HG03045 (cell line): ENCODE results near the gene TCP10L.
A peak's percentile ranks its signal among the peaks of the same experiment; 100 is the strongest.
"Not testable (repeated sequence)": the region's sequence is repeated elsewhere in the genome, so short reads cannot be mapped to it uniquely, and the experiment has no call there.

Source experiments
- ATAC-seq: cut with Tn5 transposase; IDR thresholded peaks from one replicate; pipeline ENCODE4 v1.9.1; 2021; ENCODE audit warnings: mild to moderate bottlenecking, moderate library complexity; ENCODE audit not compliant: unreplicated experiment

Gene TCP10L

GRCh38 chr21:32585042-32585710, at the start of gene TCP10L:
TSS of gene TCP10L (minus strand) at chr21:32585523. CDS start at chr21:32584304, 1,219 bp downstream.
- no peak for ATAC-seq

GRCh38 chr21:32626621-32627196, 41.4 kb upstream of the TCP10L start:
- no peak for ATAC-seq

- ATAC-seq: not testable (repeated sequence)
Observed at GRCh38 chr21:32618218-32618617, 32.9 kb upstream of the TCP10L start.

- no peak for ATAC-seq
Observed at GRCh38 chr21:32613436-32614043, 28.2 kb upstream of the TCP10L start.

- peak; percentile 8 for ATAC-seq
Observed at GRCh38 chr21:32612999-32613337, 27.6 kb upstream of the TCP10L start.

- peak; percentile 92 for ATAC-seq
Observed at GRCh38 chr21:32612075-32612998, 27.0 kb upstream of the TCP10L start, which contains the start of gene CFAP298. TSS of gene CFAP298 (minus strand) at chr21:32612377. CDS start at chr21:32612243, 134 bp downstream.

- ATAC-seq: peak; percentile 5
Observed at GRCh38 chr21:32611471-32611997, 26.2 kb upstream of the TCP10L start.

- ATAC-seq: not testable (repeated sequence)
Observed at GRCh38 chr21:32610940-32611339, 25.6 kb upstream of the TCP10L start.

- ATAC-seq: no peak
Observed at GRCh38 chr21:32608851-32609250, 23.5 kb upstream of the TCP10L start.

- ATAC-seq: no peak
Observed at GRCh38 chr21:32605469-32605868, 20.1 kb upstream of the TCP10L start.

GRCh38 chr21:32604464-32604863, 19.1 kb upstream of the TCP10L start:
- ATAC-seq: no peak

GRCh38 chr21:32603131-32603530, 17.8 kb upstream of the TCP10L start:
- no peak for ATAC-seq

- no peak for ATAC-seq
Observed at GRCh38 chr21:32602099-32602498, 16.8 kb upstream of the TCP10L start.

GRCh38 chr21:32599526-32599925, 14.2 kb upstream of the TCP10L start:
- no peak for ATAC-seq

- ATAC-seq: no peak
Observed at GRCh38 chr21:32599091-32599490, 13.8 kb upstream of the TCP10L start.

GRCh38 chr21:32597205-32597604, 11.9 kb upstream of the TCP10L start:
- ATAC-seq: no peak

- no peak for ATAC-seq
Observed at GRCh38 chr21:32595431-32595830, 10.1 kb upstream of the TCP10L start.

GRCh38 chr21:32593690-32594089, 8.4 kb upstream of the TCP10L start:
- ATAC-seq: no peak

GRCh38 chr21:32592929-32593502, 7.7 kb upstream of the TCP10L start:
- ATAC-seq: no peak

GRCh38 chr21:32590130-32590529, 4.8 kb upstream of the TCP10L start:
- no peak for ATAC-seq

GRCh38 chr21:32587651-32588050, 2.3 kb upstream of the TCP10L start:
- ATAC-seq: no peak
